Mesendoderm (in vitro differentiated cells): ENCODE data around the gene SNX30.

ENCODE experiments used
- DNase-seq: peaks from one replicate; pipeline ENCODE4 v3.0.0; 2013
- H2AK5ac ChIP-seq: 2 replicates; pipeline ENCODE4 v1.6.1; 2013; ENCODE audit warnings: low read length, inconsistent platforms
- H2BK120ac ChIP-seq: 2 replicates; pipeline ENCODE4 v1.6.1; 2013; ENCODE audit warnings: low read depth, mild to moderate bottlenecking, low read length, moderate library complexity, mixed read lengths
- H2BK15ac ChIP-seq: replicated peaks from 2 replicates; pipeline ENCODE4 v1.6.1; 2013; ENCODE audit warnings: low read depth, mild to moderate bottlenecking, moderate library complexity
- H2BK5ac ChIP-seq: 2 replicates; pipeline ENCODE4 v1.6.1; 2013; ENCODE audit warnings: low read length, inconsistent platforms
- H3K18ac ChIP-seq: 2 replicates; pipeline ENCODE4 v1.6.1; 2013; ENCODE audit warnings: mild to moderate bottlenecking, low read length, mixed read lengths
- H3K23ac ChIP-seq: one replicate; pipeline ENCODE4 v1.6.1; 2013; ENCODE audit warnings: low read length
- H3K27ac ChIP-seq: 2 replicates; pipeline ENCODE4 v1.5.1; 2013; ENCODE audit warnings: low read depth, mild to moderate bottlenecking, inconsistent platforms, low read length, moderate library complexity
- H3K27me3 ChIP-seq: 2 replicates; pipeline ENCODE4 v1.6.1; 2013; ENCODE audit warnings: low read length, control low read depth, mild to moderate bottlenecking, inconsistent platforms; ENCODE audit not compliant: insufficient read depth, poor library complexity
- H3K36me3 ChIP-seq: 2 replicates; pipeline ENCODE4 v1.6.1; 2013; ENCODE audit warnings: low read length, inconsistent platforms; ENCODE audit not compliant: control insufficient read depth, insufficient read depth
- H3K4ac ChIP-seq: one replicate; pipeline ENCODE4 v1.6.1; 2013; ENCODE audit warnings: low read depth, mild to moderate bottlenecking, low read length, moderate library complexity
- H3K4me1 ChIP-seq: 2 replicates; pipeline ENCODE4 v1.6.1; 2013; ENCODE audit warnings: low read depth, low read length, inconsistent platforms; ENCODE audit not compliant: control insufficient read depth
- H3K4me2 ChIP-seq: 2 replicates; pipeline ENCODE4 v1.6.1; 2013; ENCODE audit warnings: low read length
- H3K4me3 ChIP-seq: 2 replicates; pipeline ENCODE4 v1.5.1; 2013; ENCODE audit warnings: mild to moderate bottlenecking, low read length
- H3K56ac ChIP-seq: one replicate; pipeline ENCODE4 v1.6.1; 2013; ENCODE audit warnings: low read length
- H3K79me1 ChIP-seq: 2 replicates; pipeline ENCODE4 v1.6.1; 2013; ENCODE audit warnings: low read length, inconsistent platforms
- H3K79me2 ChIP-seq: 2 replicates; pipeline ENCODE4 v1.6.1; 2013; ENCODE audit warnings: mild to moderate bottlenecking, low read length; ENCODE audit not compliant: control insufficient read depth, insufficient read depth
- H3K9ac ChIP-seq: 2 replicates; pipeline ENCODE4 v1.6.1; 2013; ENCODE audit warnings: low read length, inconsistent platforms
- H4K5ac ChIP-seq: one replicate; pipeline ENCODE4 v1.6.1; 2013; ENCODE audit warnings: low read length
- H4K8ac ChIP-seq: one replicate; pipeline ENCODE4 v1.6.1; 2013; ENCODE audit warnings: low read depth, mild to moderate bottlenecking, control low read depth, low read length, moderate library complexity
- WGBS: extraction: QIAGEN DNeasy Blood & Tissue Kit; methylation state at CpG from one replicate; pipeline ENCODE4 v1.1.7; 2013; ENCODE audit warnings: low lambda C conversion rate, missing lambda C conversion rate; ENCODE audit not compliant: insufficient coverage; ENCODE audit errors: extremely low coverage; 5-methylcytosine and 5-hydroxymethylcytosine counted together

SNX30 gene

GRCh38 chr9:112760821-112761220, 10.3 kb downstream of the SNX30 start:
- Histone ChIP-seq H2BK15ac (no peak overlapping the region), H3K4me1 (peaks cover 3% of the 10 kb centered on the region), H3K4me2 (no peak overlapping the region), H3K4ac (no peak overlapping the region), H4K5ac (no peak overlapping the region), H3K23ac (peak overlapping the region; percentile 4), H3K4me3 (no peak overlapping the region), H3K18ac (no peak overlapping the region), H4K8ac (no peak overlapping the region), H3K79me1 (no peaks in the 10 kb centered on the region), H3K27ac (no peak overlapping the region), H3K9ac (no peak overlapping the region), H3K56ac (no peak overlapping the region), H2BK5ac (no peak overlapping the region), H2AK5ac (no peak overlapping the region), H3K79me2 (no peaks in the 10 kb centered on the region), H3K27me3 (no peaks in the 10 kb centered on the region), H3K36me3 (no peaks in the 10 kb centered on the region), H2BK120ac (no peak overlapping the region)
- no peak for DNase-seq
- WGBS: no CpG with 5 or more reads among the region's 8 CpGs

GRCh38 chr9:112761912-112762655, 11.5 kb downstream of the SNX30 start:
- WGBS: no CpG with 5 or more reads among the region's 12 CpGs

GRCh38 chr9:112762726-112763518, 12.4 kb downstream of the SNX30 start:
- Histone ChIP-seq H3K18ac (no peak overlapping the region), H3K4me3 (no peak overlapping the region), H3K4ac (no peak overlapping the region), H4K8ac (no peak overlapping the region), H3K36me3 (no peaks in the 10 kb centered on the region), H4K5ac (no peak overlapping the region), H2BK5ac (no peak overlapping the region), H3K79me1 (no peaks in the 10 kb centered on the region), H3K4me1 (peaks cover 3% of the 10 kb centered on the region), H3K9ac (no peak overlapping the region), H3K27ac (no peak overlapping the region), H2BK15ac (no peak overlapping the region), H2AK5ac (no peak overlapping the region), H3K79me2 (no peaks in the 10 kb centered on the region), H3K27me3 (no peaks in the 10 kb centered on the region), H3K4me2 (no peak overlapping the region), H3K56ac (no peak overlapping the region), H3K23ac (no peak overlapping the region), H2BK120ac (no peak overlapping the region)
- no peak for DNase-seq
- WGBS: no CpG with 5 or more reads among the region's 13 CpGs

More at GRCh38 chr9:112761912-112762655, 11.5 kb downstream of the SNX30 start:
- Histone ChIP-seq H2BK15ac (no peak overlapping the region), H3K18ac (no peak overlapping the region), H3K27ac (no peak overlapping the region), H2BK120ac (no peak overlapping the region), H3K4me2 (no peak overlapping the region), H4K8ac (no peak overlapping the region), H2BK5ac (no peak overlapping the region), H3K4me3 (no peak overlapping the region), H3K79me2 (no peaks in the 10 kb centered on the region), H3K36me3 (no peaks in the 10 kb centered on the region), H3K4ac (no peak overlapping the region), H3K4me1 (peaks cover 3% of the 10 kb centered on the region), H2AK5ac (no peak overlapping the region), H4K5ac (no peak overlapping the region), H3K23ac (no peak overlapping the region), H3K9ac (no peak overlapping the region), H3K56ac (no peak overlapping the region), H3K79me1 (no peaks in the 10 kb centered on the region), H3K27me3 (no peaks in the 10 kb centered on the region)
- DNase-seq: no peak

GRCh38 chr9:112764344-112764743, 13.8 kb downstream of the SNX30 start:
- H3K79me1 ChIP-seq: no peaks in the 10 kb centered on the region
- peak overlapping the region; percentile 6 for H3K9ac ChIP-seq

GRCh38 chr9:112764837-112765236, 14.3 kb downstream of the SNX30 start:
- H2BK15ac ChIP-seq: no peak overlapping the region
- H3K4me1 ChIP-seq: peaks cover 3% of the 10 kb centered on the region
- H3K18ac ChIP-seq: no peak overlapping the region
- no peak overlapping the region for H2BK120ac ChIP-seq
- WGBS: no CpG with 5 or more reads among the region's 7 CpGs
- H4K8ac ChIP-seq: no peak overlapping the region
- no peak overlapping the region for H4K5ac ChIP-seq
- H3K4me3 ChIP-seq: no peak overlapping the region
- H3K56ac ChIP-seq: peak overlapping the region; percentile 65
- no peaks in the 10 kb centered on the region for H3K79me2 ChIP-seq
- no peak overlapping the region for H3K4ac ChIP-seq
- peak; percentile 54 for DNase-seq
- no peak overlapping the region for H3K23ac ChIP-seq
- H3K27ac ChIP-seq: no peak overlapping the region
- H3K4me2 ChIP-seq: no peak overlapping the region
- H3K36me3 ChIP-seq: no peaks in the 10 kb centered on the region
- no peak overlapping the region for H2BK5ac ChIP-seq
- no peaks in the 10 kb centered on the region for H3K27me3 ChIP-seq
- H2AK5ac ChIP-seq: no peak overlapping the region
- H3K79me1 ChIP-seq: no peaks in the 10 kb centered on the region
- peak overlapping the region; percentile 6 for H3K9ac ChIP-seq

More at GRCh38 chr9:112764344-112764743, 13.8 kb downstream of the SNX30 start:
- H3K4ac ChIP-seq: no peak overlapping the region
- WGBS: no CpG with 5 or more reads among the region's 5 CpGs
- no peak overlapping the region for H2AK5ac ChIP-seq
- no peak overlapping the region for H3K4me3 ChIP-seq
- peak; percentile 57 for DNase-seq
- H3K36me3 ChIP-seq: no peaks in the 10 kb centered on the region
- H4K8ac ChIP-seq: no peak overlapping the region
- H2BK120ac ChIP-seq: no peak overlapping the region
- H3K23ac ChIP-seq: no peak overlapping the region
- no peak overlapping the region for H2BK5ac ChIP-seq
- H3K56ac ChIP-seq: peak overlapping the region; percentile 65
- no peak overlapping the region for H2BK15ac ChIP-seq
- no peak overlapping the region for H3K18ac ChIP-seq
- H3K4me1 ChIP-seq: peaks cover 3% of the 10 kb centered on the region
- H3K27me3 ChIP-seq: no peaks in the 10 kb centered on the region
- H3K4me2 ChIP-seq: no peak overlapping the region
- H4K5ac ChIP-seq: no peak overlapping the region
- H3K27ac ChIP-seq: no peak overlapping the region
- H3K79me2 ChIP-seq: no peaks in the 10 kb centered on the region
